Measurements from ENCODE around the gene ARPC2. TPM values are rescaled to one million over a fixed set of nuclear protein-coding genes. Genes with fewer than 3 reads are reported as not detected.

ARPC2 gene
- total and polyA plus RNA-seq, 2 of the 13 experiments (the other 11 are each of a cell fraction or from before 2014, with no cell fraction given): 168 to 303 TPM

DNA sequence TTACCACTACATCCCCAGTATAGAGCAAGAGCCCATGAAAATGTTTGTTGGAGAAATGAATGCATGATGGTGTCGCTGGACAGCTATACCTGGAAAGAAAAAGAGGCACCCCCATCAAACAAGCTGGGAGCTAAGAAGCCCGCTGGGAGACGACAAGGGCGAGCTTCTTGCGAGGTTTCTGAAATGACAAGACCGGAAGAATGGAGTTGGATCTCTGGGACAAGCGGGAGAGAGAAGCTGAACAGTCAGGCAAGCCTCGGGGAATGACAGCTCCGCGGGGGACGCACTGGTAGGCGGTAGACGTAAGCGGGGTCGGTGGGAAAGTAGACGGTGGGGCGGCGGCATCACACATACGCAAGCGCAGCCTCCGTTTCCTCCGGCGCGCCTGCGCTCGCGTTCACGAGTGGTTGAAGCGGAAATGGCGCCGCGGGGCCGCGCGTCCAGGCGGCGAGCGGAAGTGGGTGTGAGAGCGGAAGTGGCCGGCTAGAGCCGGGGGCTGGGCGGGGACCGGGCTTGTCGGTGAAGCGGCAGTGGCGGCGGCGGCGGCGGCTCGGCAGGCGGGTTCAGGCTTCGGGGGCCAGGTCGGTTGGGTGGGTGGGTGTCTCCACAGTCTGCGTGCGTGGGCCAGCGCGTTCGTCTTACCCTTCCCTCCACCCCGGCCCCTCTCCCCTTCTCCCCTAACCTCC, at the start of gene ARPC2 (continued):
- TF ChIP-seq, protein P1, sequence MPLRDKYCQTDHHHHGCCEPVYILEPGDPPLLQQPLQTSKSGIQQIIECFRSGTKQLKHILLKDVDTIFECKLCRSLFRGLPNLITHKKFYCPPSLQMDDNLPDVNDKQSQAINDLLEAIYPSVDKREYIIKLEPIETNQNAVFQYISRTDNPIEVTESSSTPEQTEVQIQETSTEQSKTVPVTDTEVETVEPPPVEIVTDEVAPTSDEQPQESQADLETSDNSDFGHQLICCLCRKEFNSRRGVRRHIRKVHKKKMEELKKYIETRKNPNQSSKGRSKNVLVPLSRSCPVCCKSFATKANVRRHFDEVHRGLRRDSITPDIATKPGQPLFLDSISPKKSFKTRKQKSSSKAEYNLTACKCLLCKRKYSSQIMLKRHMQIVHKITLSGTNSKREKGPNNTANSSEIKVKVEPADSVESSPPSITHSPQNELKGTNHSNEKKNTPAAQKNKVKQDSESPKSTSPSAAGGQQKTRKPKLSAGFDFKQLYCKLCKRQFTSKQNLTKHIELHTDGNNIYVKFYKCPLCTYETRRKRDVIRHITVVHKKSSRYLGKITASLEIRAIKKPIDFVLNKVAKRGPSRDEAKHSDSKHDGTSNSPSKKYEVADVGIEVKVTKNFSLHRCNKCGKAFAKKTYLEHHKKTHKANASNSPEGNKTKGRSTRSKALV (CRISPR knock-in tag; IDR thresholded peaks at IDR 0.05): 0 out of 2 replicates have a peak, but pooled peaks have one; percentile 56
- TF ChIP-seq PHB2 (IDR thresholded peaks at IDR 0.05; ENCODE audit: partially characterized antibody): no peak
- TF ChIP-seq MTA1 (CRISPR knock-in tag; IDR thresholded peaks at IDR 0.05; ENCODE audit: borderline replicate concordance): peak; percentile 89
- peak; percentile 95 for TF ChIP-seq ERF (CRISPR knock-in tag; IDR thresholded peaks at IDR 0.05)
- 0 out of 2 replicates have a peak, but pooled peaks have one; percentile 55 for TF ChIP-seq ZNF775 (CRISPR knock-in tag; IDR thresholded peaks at IDR 0.05; ENCODE audit: borderline replicate concordance)
- no peak for TF ChIP-seq ZNF577 (CRISPR knock-in tag; IDR thresholded peaks at IDR 0.05; ENCODE audit: borderline replicate concordance, low read depth)
- peak; percentile 51; the same call in 1 of the 2 replicates for TF ChIP-seq SP4 (CRISPR knock-in tag; IDR thresholded peaks at IDR 0.05)
- TF ChIP-seq, protein P2, sequence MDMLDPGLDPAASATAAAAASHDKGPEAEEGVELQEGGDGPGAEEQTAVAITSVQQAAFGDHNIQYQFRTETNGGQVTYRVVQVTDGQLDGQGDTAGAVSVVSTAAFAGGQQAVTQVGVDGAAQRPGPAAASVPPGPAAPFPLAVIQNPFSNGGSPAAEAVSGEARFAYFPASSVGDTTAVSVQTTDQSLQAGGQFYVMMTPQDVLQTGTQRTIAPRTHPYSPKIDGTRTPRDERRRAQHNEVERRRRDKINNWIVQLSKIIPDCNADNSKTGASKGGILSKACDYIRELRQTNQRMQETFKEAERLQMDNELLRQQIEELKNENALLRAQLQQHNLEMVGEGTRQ (IDR thresholded peaks at IDR 0.05; ENCODE audit: low read depth, low read length): no peak
- TF ChIP-seq, protein P2 (CRISPR knock-in tag; IDR thresholded peaks at IDR 0.05; ENCODE audit: borderline replicate concordance): no peak
- TF ChIP-seq MTF2 (CRISPR knock-in tag; IDR thresholded peaks at IDR 0.05; ENCODE audit: borderline replicate concordance): peak; percentile 38; the same call in 1 of the 2 replicates
- no peak for TF ChIP-seq TMF1 (CRISPR knock-in tag; IDR thresholded peaks at IDR 0.05; ENCODE audit: low read depth)
- peak; percentile 23; the same call in 1 of the 2 replicates for TF ChIP-seq ZMYM2 (CRISPR knock-in tag; IDR thresholded peaks at IDR 0.05)
- no peak for TF ChIP-seq PITX1 (CRISPR knock-in tag; IDR thresholded peaks at IDR 0.05)
- peak; percentile 59 for TF ChIP-seq RXRA (CRISPR knock-in tag; IDR thresholded peaks at IDR 0.05)
- no peak for TF ChIP-seq SUZ12 (IDR thresholded peaks at IDR 0.05; ENCODE audit: low read depth, low read length)
- no peak for TF ChIP-seq TCF7 (IDR thresholded peaks at IDR 0.05; ENCODE audit: low read depth)
- TF ChIP-seq ZBTB7B (CRISPR knock-in tag; IDR thresholded peaks at IDR 0.05): 0 out of 2 replicates have a peak, but pooled peaks have one; percentile 64
- TF ChIP-seq, protein P3, sequence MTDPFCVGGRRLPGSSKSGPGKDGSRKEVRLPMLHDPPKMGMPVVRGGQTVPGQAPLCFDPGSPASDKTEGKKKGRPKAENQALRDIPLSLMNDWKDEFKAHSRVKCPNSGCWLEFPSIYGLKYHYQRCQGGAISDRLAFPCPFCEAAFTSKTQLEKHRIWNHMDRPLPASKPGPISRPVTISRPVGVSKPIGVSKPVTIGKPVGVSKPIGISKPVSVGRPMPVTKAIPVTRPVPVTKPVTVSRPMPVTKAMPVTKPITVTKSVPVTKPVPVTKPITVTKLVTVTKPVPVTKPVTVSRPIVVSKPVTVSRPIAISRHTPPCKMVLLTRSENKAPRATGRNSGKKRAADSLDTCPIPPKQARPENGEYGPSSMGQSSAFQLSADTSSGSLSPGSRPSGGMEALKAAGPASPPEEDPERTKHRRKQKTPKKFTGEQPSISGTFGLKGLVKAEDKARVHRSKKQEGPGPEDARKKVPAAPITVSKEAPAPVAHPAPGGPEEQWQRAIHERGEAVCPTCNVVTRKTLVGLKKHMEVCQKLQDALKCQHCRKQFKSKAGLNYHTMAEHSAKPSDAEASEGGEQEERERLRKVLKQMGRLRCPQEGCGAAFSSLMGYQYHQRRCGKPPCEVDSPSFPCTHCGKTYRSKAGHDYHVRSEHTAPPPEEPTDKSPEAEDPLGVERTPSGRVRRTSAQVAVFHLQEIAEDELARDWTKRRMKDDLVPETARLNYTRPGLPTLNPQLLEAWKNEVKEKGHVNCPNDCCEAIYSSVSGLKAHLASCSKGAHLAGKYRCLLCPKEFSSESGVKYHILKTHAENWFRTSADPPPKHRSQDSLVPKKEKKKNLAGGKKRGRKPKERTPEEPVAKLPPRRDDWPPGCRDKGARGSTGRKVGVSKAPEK (CRISPR knock-in tag; IDR thresholded peaks at IDR 0.05; ENCODE audit: borderline replicate concordance): no peak
- TF ChIP-seq ZNF619 (CRISPR knock-in tag; IDR thresholded peaks at IDR 0.05): peak; percentile 47; the same call in 1 of the 2 replicates
- TF ChIP-seq HNRNPL (IDR thresholded peaks at IDR 0.05; ENCODE audit: low read depth, low read length): no peak
- TF ChIP-seq NCOA1 (CRISPR knock-in tag; IDR thresholded peaks at IDR 0.05): no peak; the same call in 1 of the 2 replicates
